ENCODE measurements around the gene CSF3R. TPM values are rescaled to one million over a fixed set of nuclear protein-coding genes. Genes with fewer than 3 reads are reported as not detected.
"Not testable (repeated sequence)": the region's sequence is repeated elsewhere in the genome, so short reads cannot be mapped to it uniquely, and the experiment has no call there.

CSF3R gene
- total RNA-seq, 1 donor from 2014 or later: not detected

DNA sequence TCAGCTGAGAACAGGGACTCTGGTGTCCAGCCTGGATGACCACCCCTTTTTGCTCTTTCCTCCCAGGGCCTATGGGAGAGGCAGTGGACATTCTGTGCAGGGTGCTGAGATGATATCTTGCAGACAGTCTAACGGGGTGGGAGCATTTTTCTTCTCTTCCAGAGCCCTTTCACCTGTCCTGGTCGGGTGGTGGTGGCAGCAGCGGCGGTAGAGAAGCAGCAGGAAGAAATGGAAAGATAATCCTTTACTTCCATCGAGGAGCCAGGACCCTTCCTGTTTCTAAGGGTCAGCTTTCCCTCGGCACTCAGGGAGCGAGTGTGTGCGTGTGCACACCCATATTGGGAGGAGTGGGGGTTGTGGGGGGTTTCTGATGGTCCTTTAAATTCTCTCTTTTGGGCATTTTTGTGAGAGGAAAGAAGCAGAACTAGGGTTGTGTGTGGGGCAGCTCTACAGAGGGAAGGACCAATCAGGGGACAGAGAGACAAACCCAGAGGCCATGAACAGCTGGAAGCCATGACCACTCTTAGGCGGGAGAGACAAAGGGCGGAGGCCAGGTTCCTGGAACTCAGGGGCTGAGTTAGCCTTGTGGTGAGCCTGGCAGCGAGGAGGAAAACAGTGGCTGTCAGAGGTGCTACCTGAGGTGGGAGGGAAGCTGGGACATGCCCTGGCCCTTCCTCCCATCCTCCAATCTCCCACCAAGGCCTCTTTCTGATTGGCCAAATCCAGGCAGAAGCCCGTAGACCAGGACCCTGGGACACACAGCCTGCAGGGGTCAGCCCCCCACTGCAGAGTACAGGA is 31.2 kb upstream of the CSF3R start:
- H3K9me3 Mint-ChIP-seq (ENCODE audit: unreplicated experiment): peaks cover 9% of the 10 kb centered on the region
- no peak overlapping the region for H3K27ac Mint-ChIP-seq (ENCODE audit: unreplicated experiment)
- DNase-seq: no peak
- no peaks in the 10 kb centered on the region for H3K36me3 Mint-ChIP-seq (ENCODE audit: unreplicated experiment)
- TF ChIP-seq, protein P1, sequence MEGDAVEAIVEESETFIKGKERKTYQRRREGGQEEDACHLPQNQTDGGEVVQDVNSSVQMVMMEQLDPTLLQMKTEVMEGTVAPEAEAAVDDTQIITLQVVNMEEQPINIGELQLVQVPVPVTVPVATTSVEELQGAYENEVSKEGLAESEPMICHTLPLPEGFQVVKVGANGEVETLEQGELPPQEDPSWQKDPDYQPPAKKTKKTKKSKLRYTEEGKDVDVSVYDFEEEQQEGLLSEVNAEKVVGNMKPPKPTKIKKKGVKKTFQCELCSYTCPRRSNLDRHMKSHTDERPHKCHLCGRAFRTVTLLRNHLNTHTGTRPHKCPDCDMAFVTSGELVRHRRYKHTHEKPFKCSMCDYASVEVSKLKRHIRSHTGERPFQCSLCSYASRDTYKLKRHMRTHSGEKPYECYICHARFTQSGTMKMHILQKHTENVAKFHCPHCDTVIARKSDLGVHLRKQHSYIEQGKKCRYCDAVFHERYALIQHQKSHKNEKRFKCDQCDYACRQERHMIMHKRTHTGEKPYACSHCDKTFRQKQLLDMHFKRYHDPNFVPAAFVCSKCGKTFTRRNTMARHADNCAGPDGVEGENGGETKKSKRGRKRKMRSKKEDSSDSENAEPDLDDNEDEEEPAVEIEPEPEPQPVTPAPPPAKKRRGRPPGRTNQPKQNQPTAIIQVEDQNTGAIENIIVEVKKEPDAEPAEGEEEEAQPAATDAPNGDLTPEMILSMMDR (IDR thresholded peaks at IDR 0.05; ENCODE audit: partially characterized antibody, unreplicated experiment): no peak
- peaks cover 11% of the 10 kb centered on the region for H3K27me3 Mint-ChIP-seq (ENCODE audit: unreplicated experiment)
- peaks cover 5% of the 10 kb centered on the region for H3K4me1 Mint-ChIP-seq (ENCODE audit: low read depth, unreplicated experiment)
- no peak overlapping the region for H3K4me3 Mint-ChIP-seq (ENCODE audit: unreplicated experiment)

- H3K9me3 Mint-ChIP-seq (ENCODE audit: unreplicated experiment): peaks cover 9% of the 10 kb centered on the region
- no peak overlapping the region for H3K4me3 Mint-ChIP-seq (ENCODE audit: unreplicated experiment)
- DNase-seq: no peak
- H3K27me3 Mint-ChIP-seq (ENCODE audit: unreplicated experiment): peaks cover 11% of the 10 kb centered on the region
- TF ChIP-seq, protein P1 (IDR thresholded peaks at IDR 0.05; ENCODE audit: partially characterized antibody, unreplicated experiment): no peak
- H3K27ac Mint-ChIP-seq (ENCODE audit: unreplicated experiment): no peak overlapping the region
- no peaks in the 10 kb centered on the region for H3K36me3 Mint-ChIP-seq (ENCODE audit: unreplicated experiment)
- H3K4me1 Mint-ChIP-seq (ENCODE audit: low read depth, unreplicated experiment): peaks cover 10% of the 10 kb centered on the region
Measured at GRCh38 chr1:36512842-36513241, 30.1 kb upstream of the CSF3R start.

DNA sequence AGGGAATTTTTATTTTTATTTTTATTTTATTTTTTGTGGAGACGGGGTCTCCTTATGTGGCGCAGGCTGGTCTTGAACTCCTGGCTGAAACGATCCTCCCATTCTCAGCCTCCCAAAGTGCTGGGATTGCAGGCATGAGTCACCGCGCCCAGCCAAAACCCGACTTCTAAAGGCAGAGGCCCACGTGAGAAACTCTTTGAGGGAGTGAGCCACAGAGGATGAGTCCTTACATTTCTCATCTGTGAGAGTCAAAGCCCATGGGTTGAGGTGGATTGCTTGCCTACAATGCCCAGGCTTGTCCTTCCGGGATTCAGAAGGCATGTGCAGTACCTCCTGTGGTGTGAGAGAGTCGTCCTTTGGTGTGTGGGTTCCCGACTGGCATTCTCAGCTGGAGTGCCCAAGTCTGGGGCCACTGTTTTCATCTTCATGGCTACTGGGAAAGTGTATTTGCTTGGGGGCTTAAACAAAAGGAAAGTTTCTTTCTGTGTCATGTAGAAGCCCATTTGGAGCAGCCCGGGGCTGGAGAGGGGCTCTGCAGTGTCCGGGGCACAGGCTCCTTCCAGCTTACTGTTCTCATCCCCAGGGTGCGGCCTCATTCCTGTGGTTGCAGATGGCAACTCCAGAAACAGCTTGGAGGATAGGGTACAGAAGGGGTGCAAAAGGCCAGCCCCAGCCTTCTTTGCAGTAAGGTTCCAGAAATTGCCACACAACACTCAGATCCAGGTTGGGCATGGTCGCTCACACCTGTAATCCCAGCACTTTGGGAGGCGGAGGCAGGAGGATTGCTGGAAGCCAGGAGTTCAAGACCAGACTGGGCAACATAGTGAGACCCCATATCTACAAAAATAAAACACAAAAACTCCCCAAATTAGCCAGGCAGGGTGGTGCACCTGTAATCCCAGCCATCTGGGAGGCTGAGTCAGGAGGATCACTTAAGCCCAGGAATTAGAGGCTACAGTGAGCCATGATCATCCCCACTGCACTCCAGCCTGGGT is 29.4 kb upstream of the CSF3R start:
- H3K9me3 Mint-ChIP-seq (ENCODE audit: unreplicated experiment): peaks cover 9% of the 10 kb centered on the region
- TF ChIP-seq, protein P1 (IDR thresholded peaks at IDR 0.05; ENCODE audit: partially characterized antibody, unreplicated experiment): no peak
- no peaks in the 10 kb centered on the region for H3K36me3 Mint-ChIP-seq (ENCODE audit: unreplicated experiment)
- H3K4me3 Mint-ChIP-seq (ENCODE audit: unreplicated experiment): no peak overlapping the region
- no peak for DNase-seq
- no peak overlapping the region for H3K27ac Mint-ChIP-seq (ENCODE audit: unreplicated experiment)
- peaks cover 11% of the 10 kb centered on the region for H3K27me3 Mint-ChIP-seq (ENCODE audit: unreplicated experiment)
- peaks cover 10% of the 10 kb centered on the region for H3K4me1 Mint-ChIP-seq (ENCODE audit: low read depth, unreplicated experiment)

- H3K27me3 Mint-ChIP-seq (ENCODE audit: unreplicated experiment): peaks cover 15% of the 10 kb centered on the region
- DNase-seq; H3K27ac Mint-ChIP-seq (ENCODE audit: unreplicated experiment); H3K4me1 Mint-ChIP-seq (ENCODE audit: low read depth, unreplicated experiment); H3K4me3 Mint-ChIP-seq (ENCODE audit: unreplicated experiment); H3K36me3 Mint-ChIP-seq (ENCODE audit: unreplicated experiment); H3K9me3 Mint-ChIP-seq (ENCODE audit: unreplicated experiment): not testable (repeated sequence)
Measured at GRCh38 chr1:36511220-36511619, 28.5 kb upstream of the CSF3R start.

GRCh38 chr1:36510418-36510817 is 27.7 kb upstream of the CSF3R start:
- Mint-ChIP-seq H3K27me3 (ENCODE audit: unreplicated experiment) (peaks cover 15% of the 10 kb centered on the region), H3K4me1 (ENCODE audit: low read depth, unreplicated experiment) (peaks cover 10% of the 10 kb centered on the region), H3K27ac (ENCODE audit: unreplicated experiment) (no peak overlapping the region), H3K9me3 (ENCODE audit: unreplicated experiment) (peaks cover 9% of the 10 kb centered on the region), H3K4me3 (ENCODE audit: unreplicated experiment) (no peak overlapping the region), H3K36me3 (ENCODE audit: unreplicated experiment) (no peaks in the 10 kb centered on the region)
- DNase-seq: no peak
- TF ChIP-seq, protein P1 (IDR thresholded peaks at IDR 0.05; ENCODE audit: partially characterized antibody, unreplicated experiment): no peak

All from glutamatergic neuron (in vitro differentiated cells).